GM19193 (cell line): ENCODE data around the gene ZXDC.

Experiments used
- POLR2A ChIP-seq: IDR thresholded peaks from 4 replicates; pipeline ENCODE4 v1.6.1; 2011; ENCODE audit not compliant: insufficient read depth, insufficient read length; ENCODE audit errors: extremely low read depth

ZXDC gene

GRCh38 chr3:126463521-126463920 lies 12.2 kb downstream of the ZXDC start:
- TF ChIP-seq POLR2A: no peak

- TF ChIP-seq POLR2A: no peak
Measured at GRCh38 chr3:126461450-126462070, 14.1 kb downstream of the ZXDC start.

DNA sequence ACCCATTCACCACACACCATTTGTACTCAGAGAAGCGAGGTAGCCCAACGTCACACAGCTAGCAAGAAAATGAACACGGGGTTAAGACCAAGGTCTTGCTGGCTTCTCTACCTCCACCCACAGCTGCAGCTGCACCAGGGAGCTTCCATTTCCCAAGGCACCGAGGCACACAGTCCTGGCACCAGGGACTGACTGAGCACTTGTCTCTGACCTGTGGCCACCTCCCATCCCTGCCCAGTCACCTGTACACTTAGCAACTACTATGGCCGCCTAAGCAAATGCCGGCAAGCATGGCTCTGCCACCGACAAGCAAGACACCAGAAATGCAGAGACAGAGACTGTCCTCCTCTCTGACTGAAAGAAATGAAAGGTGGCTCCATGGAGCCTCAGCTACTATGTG lies 15.3 kb downstream of the ZXDC start:
- TF ChIP-seq POLR2A: no peak

GRCh38 chr3:126459763-126460127 lies 15.9 kb downstream of the ZXDC start:
- TF ChIP-seq POLR2A: no peak

- TF ChIP-seq POLR2A: no peak
Measured at GRCh38 chr3:126459111-126459762, 16.5 kb downstream of the ZXDC start.

DNA sequence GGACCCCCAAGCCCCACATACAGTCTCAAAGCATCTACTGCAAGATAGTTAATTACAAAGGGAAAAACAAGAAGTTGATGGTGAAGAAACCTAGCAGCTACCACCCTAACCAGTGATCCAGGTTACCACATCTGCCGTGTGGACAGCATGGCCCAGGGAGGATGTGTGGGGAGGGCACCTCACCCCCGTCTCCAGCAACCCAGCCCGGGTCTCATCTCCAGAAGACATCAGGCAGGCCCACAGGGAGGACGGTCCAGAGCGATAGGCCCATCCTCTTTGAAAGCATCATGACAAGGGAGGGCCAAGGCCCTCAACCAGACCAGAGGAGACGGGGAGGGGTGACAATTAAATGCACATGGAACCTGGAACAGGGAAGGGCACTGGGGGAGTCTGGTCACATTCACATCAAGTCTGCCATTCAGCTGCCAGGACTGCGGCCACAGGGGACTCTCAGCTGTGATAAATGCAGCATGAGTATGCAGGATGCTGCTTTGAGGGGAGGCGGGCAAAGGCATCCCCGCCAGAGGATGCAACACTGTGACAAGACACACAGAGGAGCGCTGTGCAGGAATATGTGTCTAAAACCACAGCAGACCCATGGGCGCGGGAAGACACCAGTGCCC lies 18.8 kb downstream of the ZXDC start:
- no peak for TF ChIP-seq POLR2A

DNA sequence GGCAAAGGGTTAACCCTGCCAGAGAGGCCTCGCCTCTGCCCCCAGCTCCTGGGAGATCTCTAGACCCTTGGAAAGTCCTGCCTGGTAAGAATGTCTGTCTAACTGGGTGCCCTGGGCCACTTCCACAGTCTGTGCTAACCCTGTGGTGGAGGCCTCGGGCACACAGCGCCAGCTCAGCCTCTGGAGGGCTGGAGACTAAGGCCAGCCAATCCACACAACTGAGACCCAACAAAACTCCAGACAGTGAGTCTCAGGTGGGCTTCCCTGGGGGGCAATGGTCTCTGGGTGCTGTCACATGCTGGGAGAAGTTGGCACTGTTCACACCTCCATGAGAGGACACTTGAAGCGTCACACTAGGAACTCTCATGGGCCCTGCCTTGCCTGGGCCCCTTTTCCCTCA lies 19.5 kb downstream of the ZXDC start:
- no peak for TF ChIP-seq POLR2A

- TF ChIP-seq POLR2A: no peak
Measured at GRCh38 chr3:126454437-126455198, 21.1 kb downstream of the ZXDC start.

GRCh38 chr3:126454025-126454424 lies 21.7 kb downstream of the ZXDC start:
- TF ChIP-seq POLR2A: no peak

DNA sequence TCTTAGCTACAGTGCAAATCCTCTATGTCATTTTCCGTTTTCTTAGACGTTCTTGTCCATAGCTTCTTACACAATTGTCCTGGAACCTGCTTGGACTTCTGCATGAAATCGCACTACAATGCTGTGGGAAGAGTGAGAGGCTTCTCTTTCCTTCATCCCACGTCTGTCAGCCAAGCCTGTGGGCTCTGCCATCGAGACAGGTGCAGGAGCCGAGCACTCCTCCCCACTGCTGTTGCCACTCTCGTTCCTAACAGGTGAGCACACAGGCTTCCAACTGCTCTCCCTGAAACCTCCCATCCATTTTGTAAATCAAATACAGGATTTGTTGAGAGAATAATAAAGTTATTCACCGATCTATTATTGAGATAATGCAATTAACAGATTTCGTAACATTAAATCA lies 23.5 kb downstream of the ZXDC start:
- TF ChIP-seq POLR2A: no peak

DNA sequence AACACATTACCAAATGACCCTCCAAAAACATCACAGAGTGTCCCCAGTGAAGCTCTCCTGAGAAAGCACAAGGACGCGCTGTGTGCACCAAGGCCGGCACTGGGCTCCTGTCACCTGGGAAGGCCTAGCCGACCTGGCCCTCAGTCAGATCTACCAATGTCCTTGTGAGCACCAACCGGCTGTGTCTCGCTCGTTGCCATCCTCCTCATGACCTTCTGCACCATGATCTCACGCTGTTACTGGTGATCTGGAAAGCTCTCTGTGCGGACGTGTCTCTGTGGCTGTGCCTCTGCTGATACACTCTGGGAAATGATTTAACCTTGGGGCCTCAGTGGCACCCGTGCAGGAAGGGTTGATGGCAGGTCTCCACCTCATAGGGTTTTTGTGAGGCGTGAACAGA lies 24.2 kb downstream of the ZXDC start:
- no peak for TF ChIP-seq POLR2A

DNA sequence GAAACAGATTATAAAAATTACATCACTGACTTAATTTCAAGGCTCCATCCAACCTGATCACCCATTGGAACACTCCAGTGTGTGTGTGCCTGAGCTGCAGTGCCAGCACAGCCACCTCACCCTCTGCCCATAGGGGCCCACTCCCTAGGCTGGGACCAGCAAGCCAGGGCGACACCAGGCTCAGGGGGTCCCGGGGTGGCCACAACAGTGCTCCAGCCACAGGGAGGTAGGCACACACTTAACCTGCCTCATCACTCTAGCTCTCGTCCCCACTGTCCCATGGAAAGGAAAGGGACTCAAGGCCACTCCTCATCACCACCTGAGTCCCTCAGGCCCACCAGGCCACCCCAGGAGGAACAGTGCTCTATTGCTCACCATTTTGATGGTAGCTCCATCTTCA lies 24.9 kb downstream of the ZXDC start:
- TF ChIP-seq POLR2A: no peak

DNA sequence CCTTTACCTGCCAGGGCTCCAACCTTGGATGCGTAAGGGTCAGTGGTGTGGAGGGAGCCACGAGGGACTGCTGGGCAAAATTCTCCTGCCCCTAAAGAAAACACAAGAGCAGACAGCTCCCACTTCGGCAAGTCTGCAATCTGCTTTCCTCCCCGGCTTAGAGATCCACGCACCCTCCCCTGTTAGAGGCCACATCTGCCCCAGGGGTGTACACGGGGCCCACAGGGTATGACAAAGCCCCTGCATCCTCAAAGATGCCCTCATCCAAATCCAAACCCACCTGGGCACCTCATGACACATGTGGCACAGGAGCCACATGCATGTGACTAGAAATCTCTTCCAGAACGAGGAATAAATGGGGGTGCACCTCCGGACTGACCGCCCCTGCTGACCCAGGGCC lies 25.5 kb downstream of the ZXDC start:
- no peak for TF ChIP-seq POLR2A

DNA sequence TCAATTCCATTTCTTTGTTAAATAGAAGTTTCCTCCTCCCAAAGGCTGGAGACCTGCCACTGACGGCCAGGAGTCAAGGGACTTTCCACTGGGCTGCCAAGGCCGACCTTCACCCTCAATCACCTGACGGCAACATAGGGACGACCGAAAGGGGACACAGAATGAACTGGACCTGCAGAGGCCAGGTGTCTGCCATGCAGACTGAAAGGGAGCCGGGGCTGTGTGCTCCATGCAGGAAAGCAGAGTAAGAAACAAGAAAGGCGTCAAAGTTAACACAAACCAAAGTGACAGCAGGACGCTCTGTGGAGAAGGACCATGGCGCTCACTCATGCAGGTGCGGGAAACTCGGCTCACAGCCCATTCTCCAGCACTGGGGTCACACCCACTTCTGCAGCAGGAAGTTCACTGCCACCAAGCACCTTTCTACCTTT lies 26.1 kb downstream of the ZXDC start:
- no peak for TF ChIP-seq POLR2A

DNA sequence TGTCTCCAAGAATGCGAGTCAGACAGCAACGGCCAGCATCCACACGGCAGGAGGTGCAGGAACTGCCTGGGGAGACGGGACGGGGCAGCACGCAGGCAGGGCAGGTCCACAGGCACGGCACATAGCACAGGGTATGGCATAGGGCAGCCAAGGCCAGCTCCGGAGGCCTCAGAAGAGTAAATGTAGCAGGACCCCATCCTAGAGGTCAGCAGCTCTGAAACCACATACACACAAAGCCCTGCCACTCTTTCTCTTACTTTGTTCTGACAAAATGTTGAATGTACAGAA lies 26.9 kb downstream of the ZXDC start:
- TF ChIP-seq POLR2A: no peak

GRCh38 chr3:126448136-126448892 lies 27.4 kb downstream of the ZXDC start:
- no peak for TF ChIP-seq POLR2A

DNA sequence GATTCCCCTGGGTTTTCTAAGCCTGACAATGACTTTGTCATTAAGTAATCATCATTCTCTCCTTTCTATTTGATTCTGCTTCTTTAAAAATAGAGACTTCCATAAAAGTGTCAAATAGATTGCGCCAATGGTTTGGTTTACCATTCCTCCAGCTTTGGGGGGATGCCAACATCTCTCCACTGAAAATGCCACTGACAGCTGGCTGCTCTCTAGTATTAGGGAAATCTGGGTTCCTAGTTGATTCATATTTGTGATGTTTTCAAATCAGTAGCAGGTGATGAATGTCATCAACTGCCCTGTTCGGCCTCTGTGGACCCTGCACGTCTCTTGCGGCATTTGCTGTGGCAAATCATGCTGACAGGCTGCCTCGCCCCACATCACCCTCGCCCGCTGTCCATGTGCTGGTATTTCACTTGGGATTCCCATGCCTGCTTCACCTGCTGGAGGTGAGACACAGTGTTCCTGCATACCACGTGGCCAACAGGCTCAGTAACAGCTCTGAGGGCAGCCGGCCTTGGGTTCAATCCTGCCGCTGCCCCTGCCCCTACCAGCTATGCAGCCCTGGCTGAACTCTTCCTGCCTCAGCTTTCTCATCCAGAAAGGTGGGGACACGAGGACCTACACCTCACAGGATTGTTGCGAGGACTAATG lies 28.1 kb downstream of the ZXDC start:
- TF ChIP-seq POLR2A: no peak
